PC-3 (cell line): ENCODE measurements around the gene SNX9. TPM values are rescaled to one million over a fixed set of nuclear protein-coding genes. Genes with fewer than 3 reads are reported as not detected.

Source experiments
- ATAC-seq: fragments of 200-7000 bp; cut with Tn5 transposase; 2 replicates; pipeline ENCODE4 v1.9.1; 2020; ENCODE audit warnings: mild to moderate bottlenecking, moderate library complexity
- BruUV-seq: library from RNA; stranded (reverse); fragments of 400-500 nt; replicated peaks from 2 replicates; lab custom pipeline; 2021; lab: Mats Ljungman, UMichigan
- CTCF ChIA-PET: fragments of 300-600 bp; sonication (Branson Sonifier 250); formaldehyde crosslinking; loops from one replicate; lab custom pipeline; 2022; ENCODE audit warnings: antibody characterized with exemption; lab: Charles Lee
- POLR2A ChIA-PET: fragments of 300-600 bp; sonication (Branson Sonifier 250); formaldehyde crosslinking; loops from one replicate; lab custom pipeline; 2022; ENCODE audit warnings: antibody characterized with exemption; ENCODE audit not compliant: unreplicated experiment; lab: Charles Lee
- DNase-seq: peaks from one replicate; pipeline ENCODE4 v3.0.0-alpha.2; 2015
- H2AFZ ChIP-seq: fragments of 300-600 bp; sonication (generic); 2 replicates; pipeline ENCODE4 v1.6.0; 2016; ENCODE audit warnings: antibody characterized with exemption, low read length
- H3F3A ChIP-seq: fragments of 300-600 bp; sonication (generic); one replicate; pipeline ENCODE4 v1.6.0; 2017; ENCODE audit warnings: antibody characterized with exemption, low read length, control low read depth, mild to moderate bottlenecking; ENCODE audit not compliant: unreplicated experiment
- H3K27ac ChIP-seq: fragments of 300-600 bp; sonication (generic); 2 replicates; pipeline ENCODE4 v1.5.1; 2016; ENCODE audit warnings: mild to moderate bottlenecking, low read length
- H3K27me3 ChIP-seq: fragments of 300-600 bp; sonication (generic); 2 replicates; pipeline ENCODE4 v1.6.1; 2016; ENCODE audit warnings: low read length, mixed read lengths
- H3K36me3 ChIP-seq: fragments of 300-600 bp; sonication (generic); 2 replicates; pipeline ENCODE4 v1.6.1; 2016; ENCODE audit warnings: low read depth, mixed run types, low read length, mixed read lengths
- H3K4me1 ChIP-seq: fragments of 300-600 bp; sonication (generic); 2 replicates; pipeline ENCODE4 v1.5.1; 2016; ENCODE audit warnings: low read length; ENCODE audit not compliant: insufficient read depth
- H3K4me2 ChIP-seq: fragments of 300-600 bp; sonication (generic); 2 replicates; pipeline ENCODE4 v1.6.0; 2016; ENCODE audit warnings: low read length
- H3K4me3 ChIP-seq: fragments of 300-600 bp; sonication (generic); 2 replicates; pipeline ENCODE4 v1.5.1; 2016; ENCODE audit warnings: mild to moderate bottlenecking, low read length, mixed read lengths
- H3K79me2 ChIP-seq: fragments of 300-600 bp; sonication (generic); 2 replicates; pipeline ENCODE4 v1.6.1; 2017; ENCODE audit warnings: low read length, mixed read lengths
- H3K9ac ChIP-seq: fragments of 300-600 bp; sonication (generic); 2 replicates; pipeline ENCODE4 v1.6.0; 2016; ENCODE audit warnings: mild to moderate bottlenecking, low read length
- H3K9me2 ChIP-seq: fragments of 300-600 bp; sonication (generic); replicated peaks from 2 replicates; pipeline ENCODE4 v1.6.1; 2016; ENCODE audit warnings: mixed run types, low read length, mixed read lengths
- H3K9me3 ChIP-seq: fragments of 300-600 bp; sonication (generic); 2 replicates; pipeline ENCODE4 v1.6.1; 2016; ENCODE audit warnings: low read length, mixed read lengths
- H4K20me1 ChIP-seq: fragments of 300-600 bp; sonication (generic); 2 replicates; pipeline ENCODE4 v1.6.1; 2016; ENCODE audit warnings: low read length, mixed read lengths
- EZH2 ChIP-seq: fragments of 300-600 bp; sonication (generic); IDR thresholded peaks from one replicate; pipeline ENCODE4 v1.6.1; 2017; ENCODE audit warnings: antibody characterized with exemption, mild to moderate bottlenecking, low read length; ENCODE audit not compliant: unreplicated experiment
- EZH2phosphoT487 ChIP-seq: fragments of 300-600 bp; sonication (generic); IDR thresholded peaks from 2 replicates; pipeline ENCODE4 v1.6.1; 2018; ENCODE audit warnings: mild to moderate bottlenecking, antibody characterized with exemption, low read length, borderline replicate concordance
- intact Hi-C: fragments of 100-400 bp; cut with micrococcal nuclease; formaldehyde crosslinking; loops from 2 replicates; pipeline ENCODE4 v1.9.0; 2023
- total RNA-seq: library from RNA; depleted of rRNA; stranded (reverse); fragments of >200 nt; gene quantifications from 2 replicates; pipeline ENCODE4 v1.2.3, GENCODE V29; 2014
- TF ChIP-seq, protein P1 (sequence below): fragments of 300-600 bp; sonication (generic); conservative IDR thresholded peaks from 2 replicates; pipeline ENCODE4 v1.5.1; 2017; ENCODE audit warnings: antibody characterized with exemption, low read depth, mild to moderate bottlenecking, low read length

Gene SNX9
- total RNA-seq, 1 experiment from 2014 or later: 18.0 TPM

DNA sequence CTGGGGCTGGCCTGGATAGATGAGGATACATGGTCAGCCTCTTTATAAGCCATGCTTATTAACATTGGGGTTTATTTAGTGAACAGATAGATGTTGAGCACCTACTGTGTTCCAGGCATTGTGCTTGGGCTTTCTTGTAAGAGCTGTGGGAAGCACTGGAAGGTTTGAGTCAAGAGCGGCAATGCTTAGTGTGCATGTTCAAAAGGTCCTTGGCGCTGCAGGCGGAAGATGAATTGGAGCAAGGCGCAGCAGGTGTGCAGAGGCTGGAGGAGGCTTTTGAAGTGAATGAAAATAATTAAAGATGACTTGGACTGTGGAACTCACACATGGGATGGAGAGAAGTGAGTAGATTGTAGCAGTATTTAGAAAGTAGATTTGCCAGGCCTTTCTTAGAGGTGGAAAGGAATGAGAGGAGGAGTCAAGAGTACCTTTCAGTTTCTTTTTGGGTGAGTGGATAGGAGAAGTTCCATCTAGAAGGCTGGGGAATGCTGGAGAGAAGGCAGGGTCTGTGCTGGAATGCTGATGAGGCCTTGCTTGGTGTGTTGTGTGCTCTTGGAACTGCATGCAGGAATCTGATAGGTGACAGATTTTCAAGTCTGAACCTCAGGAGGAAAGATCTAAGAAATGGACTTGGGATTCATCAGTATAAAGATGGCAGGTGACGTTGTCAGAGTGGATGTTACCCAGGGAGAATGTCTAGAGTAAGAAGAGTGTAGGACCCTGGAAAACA lies 26.4 kb downstream of the SNX9 start:
- H3K36me3 ChIP-seq: peaks cover 3% of the 10 kb centered on the region
- H3K27me3 ChIP-seq: no peaks in the 10 kb centered on the region
- no peak overlapping the region for H3K4me2 ChIP-seq
- intact Hi-C loops: no loop called here
- H3K27ac ChIP-seq: no peak overlapping the region
- ChIA-PET POLR2A (no interaction called here), CTCF (no interaction called here)
- DNase-seq (no peak), ATAC-seq (no peak)
- H3K79me2 ChIP-seq: peaks cover 92% of the 10 kb centered on the region
- H3K4me3 ChIP-seq: no peak overlapping the region
- TF ChIP-seq, protein P1, sequence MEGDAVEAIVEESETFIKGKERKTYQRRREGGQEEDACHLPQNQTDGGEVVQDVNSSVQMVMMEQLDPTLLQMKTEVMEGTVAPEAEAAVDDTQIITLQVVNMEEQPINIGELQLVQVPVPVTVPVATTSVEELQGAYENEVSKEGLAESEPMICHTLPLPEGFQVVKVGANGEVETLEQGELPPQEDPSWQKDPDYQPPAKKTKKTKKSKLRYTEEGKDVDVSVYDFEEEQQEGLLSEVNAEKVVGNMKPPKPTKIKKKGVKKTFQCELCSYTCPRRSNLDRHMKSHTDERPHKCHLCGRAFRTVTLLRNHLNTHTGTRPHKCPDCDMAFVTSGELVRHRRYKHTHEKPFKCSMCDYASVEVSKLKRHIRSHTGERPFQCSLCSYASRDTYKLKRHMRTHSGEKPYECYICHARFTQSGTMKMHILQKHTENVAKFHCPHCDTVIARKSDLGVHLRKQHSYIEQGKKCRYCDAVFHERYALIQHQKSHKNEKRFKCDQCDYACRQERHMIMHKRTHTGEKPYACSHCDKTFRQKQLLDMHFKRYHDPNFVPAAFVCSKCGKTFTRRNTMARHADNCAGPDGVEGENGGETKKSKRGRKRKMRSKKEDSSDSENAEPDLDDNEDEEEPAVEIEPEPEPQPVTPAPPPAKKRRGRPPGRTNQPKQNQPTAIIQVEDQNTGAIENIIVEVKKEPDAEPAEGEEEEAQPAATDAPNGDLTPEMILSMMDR: no peak
- TF ChIP-seq EZH2phosphoT487 (no peak), EZH2 (no peak)
- no TSS peak for BruUV-seq
- no peak overlapping the region for H2AFZ ChIP-seq
- H3K4me1 ChIP-seq: peaks cover 14% of the 10 kb centered on the region
- no peaks in the 10 kb centered on the region for H3F3A ChIP-seq
- no peak overlapping the region for H3K9ac ChIP-seq
- 0 out of 2 replicates have a peak, but pooled peaks cover 5% of the 10 kb centered on the region for H4K20me1 ChIP-seq
- peaks cover 10% of the 10 kb centered on the region; the same call in 1 of the 2 replicates for H3K9me3 ChIP-seq
- H3K9me2 ChIP-seq: no peaks in the 10 kb centered on the region

DNA sequence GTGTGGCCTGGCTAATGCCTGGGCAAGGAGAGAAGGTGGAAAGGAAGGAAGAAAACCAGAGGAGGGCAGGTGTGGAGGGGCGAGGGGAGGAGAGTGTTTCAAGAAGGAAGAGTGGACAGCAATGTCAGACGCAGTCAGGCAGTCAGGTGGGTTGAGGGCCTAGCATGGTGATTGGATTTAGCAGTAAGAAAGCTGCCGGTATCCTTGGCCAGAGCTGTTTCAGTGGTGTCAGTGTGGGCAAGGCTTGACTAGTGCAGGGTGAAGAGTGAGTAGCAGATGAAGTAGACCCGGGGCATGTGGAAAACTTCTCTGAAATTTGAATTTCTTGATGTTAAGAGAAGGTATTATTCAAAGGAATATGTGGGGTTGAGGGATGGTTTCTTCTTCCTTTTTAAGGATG lies 27.0 kb downstream of the SNX9 start:
- H3K9me2 ChIP-seq: no peaks in the 10 kb centered on the region
- H3K4me2 ChIP-seq: no peak overlapping the region
- H3K9ac ChIP-seq: no peak overlapping the region
- no TSS peak for BruUV-seq
- H3K27ac ChIP-seq: no peak overlapping the region
- H3K79me2 ChIP-seq: peaks cover 92% of the 10 kb centered on the region
- ATAC-seq: no peak
- no peaks in the 10 kb centered on the region for H3K27me3 ChIP-seq
- peaks cover 14% of the 10 kb centered on the region for H3K4me1 ChIP-seq
- ChIA-PET POLR2A (no interaction called here), CTCF (no interaction called here)
- H3F3A ChIP-seq: no peaks in the 10 kb centered on the region
- H4K20me1 ChIP-seq: 0 out of 2 replicates have a peak, but pooled peaks cover 5% of the 10 kb centered on the region
- peaks cover 10% of the 10 kb centered on the region; the same call in 1 of the 2 replicates for H3K9me3 ChIP-seq
- H2AFZ ChIP-seq: no peak overlapping the region
- H3K36me3 ChIP-seq: peaks cover 3% of the 10 kb centered on the region
- TF ChIP-seq, protein P1: no peak
- TF ChIP-seq EZH2 (no peak), EZH2phosphoT487 (no peak)
- intact Hi-C loops: no loop called here
- DNase-seq: no peak
- H3K4me3 ChIP-seq: no peak overlapping the region
